ENCODE results near the gene MICU1.
"Not testable (repeated sequence)": the region's sequence is repeated elsewhere in the genome, so short reads cannot be mapped to it uniquely, and the experiment has no call there.

MICU1 gene

GRCh38 chr10:72445851-72446250 is 180.0 kb downstream of the MICU1 start:
- DNase-seq (ENCODE audit: low read depth), result no peak

- not testable (repeated sequence) for DNase-seq (ENCODE audit: low read depth)
Measured at GRCh38 chr10:72442969-72443368, 182.9 kb downstream of the MICU1 start.

- DNase-seq (ENCODE audit: low read depth), result no peak
Measured at GRCh38 chr10:72435570-72435969, 190.3 kb downstream of the MICU1 start.

GRCh38 chr10:72430936-72431335 is 194.9 kb downstream of the MICU1 start:
- DNase-seq (ENCODE audit: low read depth), result not testable (repeated sequence)

GRCh38 chr10:72429931-72430330 is 195.9 kb downstream of the MICU1 start:
- no peak for DNase-seq (ENCODE audit: low read depth)

- DNase-seq (ENCODE audit: low read depth), result no peak
Measured at GRCh38 chr10:72426986-72427385, 198.9 kb downstream of the MICU1 start.

- DNase-seq (ENCODE audit: low read depth), result no peak
Measured at GRCh38 chr10:72425133-72425532, 200.7 kb downstream of the MICU1 start.

- DNase-seq (ENCODE audit: low read depth), result no peak
Measured at GRCh38 chr10:72424561-72424960, 201.3 kb downstream of the MICU1 start.

GRCh38 chr10:72423426-72423825 is 202.5 kb downstream of the MICU1 start:
- DNase-seq (ENCODE audit: low read depth), result no peak

- DNase-seq (ENCODE audit: low read depth), result no peak
Measured at GRCh38 chr10:72421885-72422540, 203.9 kb downstream of the MICU1 start.

GRCh38 chr10:72419241-72419640 is 206.6 kb downstream of the MICU1 start:
- no peak for DNase-seq (ENCODE audit: low read depth)

GRCh38 chr10:72418679-72419078 is 207.2 kb downstream of the MICU1 start:
- DNase-seq (ENCODE audit: low read depth), result no peak

GRCh38 chr10:72417971-72418370 is 207.9 kb downstream of the MICU1 start:
- DNase-seq (ENCODE audit: low read depth), result no peak

GRCh38 chr10:72416661-72417060 is 209.2 kb downstream of the MICU1 start:
- DNase-seq (ENCODE audit: low read depth), result no peak

- DNase-seq (ENCODE audit: low read depth), result no peak
Measured at GRCh38 chr10:72414642-72415041, 211.2 kb downstream of the MICU1 start.

GRCh38 chr10:72409167-72409566 is 216.7 kb downstream of the MICU1 start:
- no peak for DNase-seq (ENCODE audit: low read depth)

GRCh38 chr10:72407927-72408600 is 217.8 kb downstream of the MICU1 start:
- DNase-seq (ENCODE audit: low read depth), result no peak

GRCh38 chr10:72407471-72407870 is 218.4 kb downstream of the MICU1 start:
- no peak for DNase-seq (ENCODE audit: low read depth)

GRCh38 chr10:72395581-72395980 is 230.3 kb downstream of the MICU1 start:
- not testable (repeated sequence) for DNase-seq (ENCODE audit: low read depth)

GRCh38 chr10:72392571-72392970 is 233.3 kb downstream of the MICU1 start:
- no peak for DNase-seq (ENCODE audit: low read depth)

GRCh38 chr10:72390764-72391163 is 235.1 kb downstream of the MICU1 start:
- DNase-seq (ENCODE audit: low read depth), result no peak

GRCh38 chr10:72389716-72390115 is 236.2 kb downstream of the MICU1 start:
- no peak for DNase-seq (ENCODE audit: low read depth)

GRCh38 chr10:72389014-72389413 is 236.9 kb downstream of the MICU1 start:
- DNase-seq (ENCODE audit: low read depth), result no peak

GRCh38 chr10:72388062-72388461 is 237.8 kb downstream of the MICU1 start:
- DNase-seq (ENCODE audit: low read depth), result no peak

All from T-helper 22 cell (primary cell).